Endothelial cell of umbilical vein (primary cell): ENCODE measurements around the gene RFK.

Experiments used
- EZH2 ChIP-seq: IDR thresholded peaks from 2 replicates; pipeline ENCODE4 v1.6.1; 2012; ENCODE audit warnings: borderline replicate concordance, low read depth, mild to moderate bottlenecking, moderate library complexity, low read length, inconsistent platforms; ENCODE audit not compliant: severe bottlenecking
- MYC ChIP-seq: IDR thresholded peaks from one replicate; pipeline ENCODE4 v1.6.1; 2011; ENCODE audit warnings: mild to moderate bottlenecking, low read depth, low read length
- POLR2A ChIP-seq: IDR thresholded peaks from 2 replicates; pipeline ENCODE4 v1.6.1; 2012; ENCODE audit warnings: low read depth, mild to moderate bottlenecking, control low read depth, low read length
- POLR2AphosphoS5 ChIP-seq: IDR thresholded peaks from 2 replicates; pipeline ENCODE4 v1.6.1; 2012; ENCODE audit warnings: low read depth, mild to moderate bottlenecking, control low read depth, low read length, moderate library complexity; ENCODE audit not compliant: insufficient read depth
- TF ChIP-seq, protein P1 (sequence below), 2 donors: IDR thresholded peaks; 1 replicate in 1 of 2; 2 replicates in 1 of 2; pipeline ENCODE4 v1.5.1; 2011; ENCODE audit warnings: low read length in 2 of 2, mild to moderate bottlenecking in 2 of 2, moderate library complexity in 2 of 2, control low read depth in 1 of 2, inconsistent platforms in 1 of 2, low read depth in 1 of 2; ENCODE audit not compliant: insufficient read depth in 1 of 2; ENCODE audit errors: extremely low read depth in 1 of 2
- TF ChIP-seq, protein P2 (sequence below): IDR thresholded peaks from 2 replicates; pipeline ENCODE4 v1.6.1; 2011; ENCODE audit not compliant: insufficient read depth, insufficient read length

DNA sequence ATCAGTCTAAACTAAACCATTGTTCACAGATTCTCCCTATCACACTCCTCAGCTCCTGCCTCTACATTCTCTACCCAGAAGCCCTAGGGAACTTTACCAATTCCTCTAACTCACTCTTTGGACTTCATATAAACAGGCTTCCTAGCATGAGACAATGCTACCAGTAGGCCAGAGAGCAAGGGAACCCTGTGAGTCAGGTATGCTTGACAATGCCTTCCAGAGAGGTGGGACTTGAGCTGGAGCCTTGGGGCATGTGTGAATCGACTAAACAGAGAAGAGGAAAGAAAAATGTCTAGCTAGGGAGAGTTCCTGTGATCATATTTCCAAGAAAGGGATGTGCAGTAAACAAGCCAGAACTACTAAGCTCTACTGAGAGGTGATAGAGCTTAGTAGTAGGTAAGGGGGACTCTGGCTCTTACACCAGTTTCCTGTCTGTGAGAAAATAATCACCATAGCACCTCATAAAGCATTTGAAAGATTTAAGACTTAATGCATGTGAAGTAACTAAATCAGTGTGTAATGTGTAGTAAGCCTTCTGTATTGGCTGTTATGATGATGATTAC is 6.4 kb upstream of the RFK start:
- no peak for TF ChIP-seq EZH2
- TF ChIP-seq, protein P1, sequence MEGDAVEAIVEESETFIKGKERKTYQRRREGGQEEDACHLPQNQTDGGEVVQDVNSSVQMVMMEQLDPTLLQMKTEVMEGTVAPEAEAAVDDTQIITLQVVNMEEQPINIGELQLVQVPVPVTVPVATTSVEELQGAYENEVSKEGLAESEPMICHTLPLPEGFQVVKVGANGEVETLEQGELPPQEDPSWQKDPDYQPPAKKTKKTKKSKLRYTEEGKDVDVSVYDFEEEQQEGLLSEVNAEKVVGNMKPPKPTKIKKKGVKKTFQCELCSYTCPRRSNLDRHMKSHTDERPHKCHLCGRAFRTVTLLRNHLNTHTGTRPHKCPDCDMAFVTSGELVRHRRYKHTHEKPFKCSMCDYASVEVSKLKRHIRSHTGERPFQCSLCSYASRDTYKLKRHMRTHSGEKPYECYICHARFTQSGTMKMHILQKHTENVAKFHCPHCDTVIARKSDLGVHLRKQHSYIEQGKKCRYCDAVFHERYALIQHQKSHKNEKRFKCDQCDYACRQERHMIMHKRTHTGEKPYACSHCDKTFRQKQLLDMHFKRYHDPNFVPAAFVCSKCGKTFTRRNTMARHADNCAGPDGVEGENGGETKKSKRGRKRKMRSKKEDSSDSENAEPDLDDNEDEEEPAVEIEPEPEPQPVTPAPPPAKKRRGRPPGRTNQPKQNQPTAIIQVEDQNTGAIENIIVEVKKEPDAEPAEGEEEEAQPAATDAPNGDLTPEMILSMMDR (IDR thresholded peaks at IDR 0.05; ENCODE audit: extremely low read depth in 1 of 2, insufficient read depth in 1 of 2, low read depth in 1 of 2, low read length in 2 of 2), result no peak
- no peak for TF ChIP-seq POLR2A
- TF ChIP-seq, protein P2, sequence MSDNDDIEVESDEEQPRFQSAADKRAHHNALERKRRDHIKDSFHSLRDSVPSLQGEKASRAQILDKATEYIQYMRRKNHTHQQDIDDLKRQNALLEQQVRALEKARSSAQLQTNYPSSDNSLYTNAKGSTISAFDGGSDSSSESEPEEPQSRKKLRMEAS, result no peak
- TF ChIP-seq POLR2AphosphoS5, result no peak
- TF ChIP-seq MYC, result no peak
